ENCODE data around the gene ARAP2. TPM values are rescaled to one million over a fixed set of nuclear protein-coding genes. Genes with fewer than 3 reads are reported as not detected.

The ARAP2 gene
- total RNA-seq, 2 experiments from 2014 or later: 52.9 to 76.1 TPM

DNA sequence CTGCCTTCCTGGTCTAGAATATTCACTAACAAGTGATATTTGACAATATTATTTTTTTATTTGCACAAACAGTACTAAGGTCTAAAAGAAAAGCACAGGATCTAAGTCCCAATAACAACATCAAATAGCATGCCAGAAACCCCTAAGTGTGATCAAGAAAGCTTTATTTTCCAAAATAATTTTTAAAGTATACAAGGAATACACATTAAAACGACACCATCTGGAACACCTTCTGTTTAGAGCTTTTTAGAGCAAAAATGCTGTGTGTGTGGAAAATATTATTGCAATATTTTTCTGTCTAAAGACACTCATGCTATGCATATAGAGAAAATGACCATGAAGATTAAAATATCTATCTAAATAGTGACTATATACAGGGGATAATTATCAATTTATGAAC lies 103.1 kb downstream of the ARAP2 start:
- H3K36me3 Mint-ChIP-seq: peaks cover 51% of the 10 kb centered on the region
- no peak overlapping the region for H3K4me3 Mint-ChIP-seq
- ATAC-seq (no peak), DNase-seq (no peak)
- H3K27ac Mint-ChIP-seq: no peak overlapping the region
- CTCF ChIA-PET: no interaction called here
- no peaks in the 10 kb centered on the region for H3K9me3 Mint-ChIP-seq (ENCODE audit: low read depth)
- H3K27me3 Mint-ChIP-seq: no peaks in the 10 kb centered on the region
- peaks cover 2% of the 10 kb centered on the region for H3K4me1 Mint-ChIP-seq

DNA sequence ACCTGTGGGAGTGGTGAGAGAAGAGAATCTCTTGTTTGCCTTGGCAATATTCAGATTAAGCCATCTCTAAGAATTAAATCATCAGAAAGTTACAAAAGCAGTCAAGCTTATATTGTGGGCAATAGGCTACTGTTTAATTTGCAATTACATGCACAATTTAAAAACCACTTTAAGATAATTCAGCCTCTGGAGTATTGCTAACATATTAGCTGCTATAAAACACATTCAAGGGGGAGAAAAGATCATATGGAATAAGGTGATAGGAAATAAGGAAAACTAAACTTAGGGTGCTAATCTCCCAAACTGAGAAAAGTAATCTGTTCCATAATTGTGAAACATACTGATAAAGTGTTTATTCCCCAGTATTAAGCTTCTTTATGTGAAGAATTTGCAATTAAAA lies 103.9 kb downstream of the ARAP2 start:
- no peaks in the 10 kb centered on the region for H3K27me3 Mint-ChIP-seq
- H3K9me3 Mint-ChIP-seq (ENCODE audit: low read depth): no peaks in the 10 kb centered on the region
- CTCF ChIA-PET: no interaction called here
- no peak for DNase-seq
- peaks cover 44% of the 10 kb centered on the region for H3K36me3 Mint-ChIP-seq
- peaks cover 2% of the 10 kb centered on the region for H3K4me1 Mint-ChIP-seq
- H3K27ac Mint-ChIP-seq: no peak overlapping the region
- H3K4me3 Mint-ChIP-seq: no peak overlapping the region
- ATAC-seq: no peak

DNA sequence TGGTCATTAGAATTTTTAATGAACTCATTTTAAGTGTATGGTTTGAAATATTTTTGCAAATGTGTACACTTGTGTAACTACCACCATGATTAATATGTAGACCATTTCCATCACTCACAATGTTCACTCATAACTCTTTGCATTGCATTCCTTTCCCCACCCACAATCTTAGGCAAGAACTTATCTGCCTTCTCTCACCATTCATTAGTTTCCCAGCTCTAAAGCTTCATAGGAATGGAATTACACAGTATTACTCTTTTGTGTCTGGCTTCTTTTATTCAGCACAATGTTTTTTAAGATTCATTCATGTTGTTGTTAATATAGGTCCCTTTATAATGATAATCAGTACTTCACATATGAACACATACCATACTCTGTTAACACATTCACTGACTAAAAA lies 106.1 kb downstream of the ARAP2 start:
- DNase-seq (no peak), ATAC-seq (no peak)
- Mint-ChIP-seq H3K27me3 (no peaks in the 10 kb centered on the region), H3K4me3 (no peak overlapping the region), H3K27ac (no peak overlapping the region), H3K4me1 (peaks cover 2% of the 10 kb centered on the region), H3K36me3 (peaks cover 31% of the 10 kb centered on the region), H3K9me3 (ENCODE audit: low read depth) (no peaks in the 10 kb centered on the region)
- CTCF ChIA-PET: no interaction called here

DNA sequence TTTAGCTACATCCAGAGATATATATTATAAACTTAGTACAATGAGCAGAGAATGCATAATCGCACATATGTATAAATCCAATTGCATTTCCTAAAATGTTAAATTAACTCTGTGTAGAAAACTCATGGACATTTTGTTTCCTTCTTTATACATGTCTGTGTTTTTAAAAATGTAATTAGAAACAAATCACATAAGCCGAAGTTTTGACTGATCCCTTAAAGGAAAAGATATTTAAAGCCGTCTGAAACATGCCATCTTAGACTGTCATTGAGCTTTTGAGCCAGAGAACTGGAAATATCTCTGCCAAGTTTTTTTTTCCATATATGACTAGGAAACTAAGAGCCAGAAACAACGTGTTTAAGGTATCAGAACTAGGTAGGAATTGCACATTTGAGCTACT lies 107.0 kb downstream of the ARAP2 start:
- no peak for DNase-seq
- H3K27ac Mint-ChIP-seq: no peak overlapping the region

DNA sequence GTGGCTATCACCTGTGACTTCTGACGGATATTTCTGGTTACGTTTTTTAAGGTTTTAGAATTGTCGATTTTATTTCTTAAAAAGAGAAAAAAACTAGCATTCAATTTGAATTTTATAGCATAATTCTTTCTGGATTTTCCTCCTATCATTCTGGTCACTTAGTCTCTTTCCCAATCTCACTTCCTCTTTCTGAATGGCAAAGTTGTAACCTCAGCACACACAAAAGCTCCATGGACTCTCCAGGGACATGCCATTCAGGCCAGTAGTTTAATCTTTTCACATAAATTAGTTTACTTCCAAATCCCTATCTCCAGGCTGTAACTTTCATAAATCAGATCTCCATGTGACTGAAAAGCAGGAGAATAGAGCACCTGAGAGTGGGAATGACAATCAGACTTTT lies 110.7 kb downstream of the ARAP2 start:
- Mint-ChIP-seq H3K27ac (no peak overlapping the region), H3K36me3 (peaks cover 24% of the 10 kb centered on the region), H3K4me3 (no peak overlapping the region), H3K27me3 (no peaks in the 10 kb centered on the region), H3K4me1 (peaks cover 6% of the 10 kb centered on the region), H3K9me3 (ENCODE audit: low read depth) (no peaks in the 10 kb centered on the region)
- DNase-seq (no peak), ATAC-seq (no peak)
- CTCF ChIA-PET: interaction anchor here (1.3 kb wide), 1 partner anchor 19 kb away, joined by 3 read pairs; no protein-coding TSS in a partner anchor

More for the DNA sequence above, 107.0 kb downstream of the ARAP2 start:
- Mint-ChIP-seq H3K27me3 (no peaks in the 10 kb centered on the region), H3K4me3 (no peak overlapping the region), H3K9me3 (ENCODE audit: low read depth) (no peaks in the 10 kb centered on the region), H3K4me1 (peaks cover 1% of the 10 kb centered on the region), H3K36me3 (peaks cover 26% of the 10 kb centered on the region)
- ATAC-seq: no peak
- CTCF ChIA-PET: no interaction called here

DNA sequence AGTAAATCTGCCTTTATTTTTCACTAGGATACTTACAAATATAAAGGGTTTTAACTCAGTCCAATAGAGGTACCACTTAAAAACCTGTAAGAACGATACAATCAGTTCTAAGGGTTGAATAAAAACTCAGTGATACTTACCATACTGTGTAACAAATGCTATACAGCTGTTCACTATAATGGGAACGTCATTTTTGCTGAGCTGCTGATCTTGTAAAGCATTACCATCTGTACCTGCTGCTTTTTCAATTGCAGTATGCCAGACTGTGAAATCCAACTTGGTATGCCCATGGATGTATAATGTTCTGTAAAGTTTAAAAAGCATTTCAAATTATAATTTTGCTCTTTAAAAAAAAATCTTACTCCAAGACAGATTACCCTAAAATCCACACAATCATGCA lies 111.2 kb downstream of the ARAP2 start:
- Mint-ChIP-seq H3K9me3 (ENCODE audit: low read depth) (no peaks in the 10 kb centered on the region), H3K4me3 (no peak overlapping the region), H3K36me3 (peaks cover 20% of the 10 kb centered on the region), H3K27ac (no peak overlapping the region), H3K4me1 (peaks cover 6% of the 10 kb centered on the region), H3K27me3 (no peaks in the 10 kb centered on the region)
- no peak for ATAC-seq
- CTCF ChIA-PET: no interaction called here
- no peak for DNase-seq

DNA sequence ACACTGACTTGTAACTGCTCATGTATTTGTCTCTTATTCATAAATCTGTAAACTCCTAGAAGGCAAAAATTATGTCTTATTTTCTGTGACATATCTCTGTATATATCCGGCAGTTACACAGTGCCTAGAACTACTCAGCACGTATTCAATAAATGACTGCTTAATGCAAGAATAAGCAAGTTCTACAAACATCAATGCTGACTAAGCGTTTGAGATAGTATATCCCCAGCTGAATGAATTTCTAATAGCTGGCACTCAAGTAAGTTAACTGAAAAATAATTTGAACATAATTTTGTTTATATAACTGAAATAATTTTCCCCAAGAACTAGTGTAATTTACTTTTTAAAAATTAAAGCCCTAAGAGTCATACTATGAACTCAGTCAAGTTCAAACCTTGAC lies 113.7 kb downstream of the ARAP2 start:
- no peak overlapping the region for H3K4me3 Mint-ChIP-seq
- H3K27me3 Mint-ChIP-seq: no peaks in the 10 kb centered on the region
- H3K4me1 Mint-ChIP-seq: peaks cover 6% of the 10 kb centered on the region
- no peak for ATAC-seq
- H3K27ac Mint-ChIP-seq: no peak overlapping the region
- DNase-seq: no peak
- peaks cover 17% of the 10 kb centered on the region for H3K36me3 Mint-ChIP-seq
- H3K9me3 Mint-ChIP-seq (ENCODE audit: low read depth): no peaks in the 10 kb centered on the region
- CTCF ChIA-PET: no interaction called here

DNA sequence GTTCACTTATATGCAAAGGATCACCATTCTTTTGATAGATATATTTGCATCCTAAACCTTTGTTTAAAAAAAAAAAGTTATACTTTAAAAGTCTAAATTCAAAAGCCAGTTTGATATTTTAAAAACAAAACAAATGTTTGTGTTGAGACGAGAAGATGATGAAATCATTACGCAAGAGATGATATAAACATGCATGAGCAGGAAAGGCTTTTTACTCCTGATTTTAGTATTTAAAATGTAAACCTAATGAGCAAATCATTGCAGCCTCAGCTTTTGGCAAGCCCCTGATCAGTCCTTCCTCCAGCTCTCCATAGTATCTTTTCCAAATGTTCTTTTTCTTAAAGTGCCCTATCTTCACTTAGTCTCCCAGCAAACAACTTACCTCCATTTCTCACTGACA lies 115.6 kb downstream of the ARAP2 start:
- CTCF ChIA-PET: no interaction called here
- Mint-ChIP-seq H3K9me3 (ENCODE audit: low read depth) (no peaks in the 10 kb centered on the region), H3K27ac (no peak overlapping the region), H3K4me1 (peaks cover 6% of the 10 kb centered on the region), H3K4me3 (no peak overlapping the region), H3K27me3 (no peaks in the 10 kb centered on the region), H3K36me3 (peaks cover 31% of the 10 kb centered on the region)
- DNase-seq (no peak), ATAC-seq (no peak)

DNA sequence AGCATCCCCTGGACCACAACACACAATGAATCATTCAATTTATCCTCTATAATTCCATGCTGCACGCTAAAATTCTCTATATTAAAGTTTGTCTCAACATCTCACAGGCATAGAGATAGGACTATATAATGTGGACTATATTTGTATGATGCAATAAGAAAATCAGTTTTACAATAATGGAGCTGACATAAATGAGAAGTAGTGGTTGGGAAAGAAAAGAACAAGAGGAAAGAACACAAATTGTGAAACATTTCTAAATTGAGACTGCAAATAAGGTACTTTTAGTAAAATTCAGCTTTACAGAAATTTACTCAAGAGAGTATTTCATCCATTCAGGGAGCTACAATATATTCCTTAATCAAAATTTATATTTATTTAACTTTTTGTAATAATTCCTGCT lies 120.4 kb downstream of the ARAP2 start:
- H3K4me1 Mint-ChIP-seq: no peaks in the 10 kb centered on the region
- ATAC-seq: no peak
- H3K9me3 Mint-ChIP-seq (ENCODE audit: low read depth): peaks cover 4% of the 10 kb centered on the region
- peaks cover 41% of the 10 kb centered on the region for H3K36me3 Mint-ChIP-seq
- no peak for DNase-seq
- CTCF ChIA-PET: no interaction called here
- no peak overlapping the region for H3K27ac Mint-ChIP-seq
- H3K4me3 Mint-ChIP-seq: no peak overlapping the region
- no peaks in the 10 kb centered on the region for H3K27me3 Mint-ChIP-seq

DNA sequence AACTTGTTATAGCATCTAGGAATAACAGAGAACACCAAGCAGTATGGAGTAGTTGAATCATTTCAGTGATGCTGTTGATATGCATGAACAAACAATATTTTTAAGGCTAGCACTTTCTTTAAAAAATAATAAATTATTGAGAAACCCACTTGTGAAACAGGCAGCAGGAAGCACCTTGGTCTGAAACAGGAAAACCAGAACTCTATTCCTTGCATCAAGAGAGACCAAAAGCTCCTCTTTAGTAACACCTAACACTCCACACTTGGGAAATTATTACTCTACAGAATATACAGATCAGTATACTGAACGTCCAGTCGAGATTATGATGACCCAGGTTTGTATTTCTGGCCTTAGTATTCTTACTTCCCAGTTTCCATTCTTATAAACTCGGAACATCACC lies 129.0 kb downstream of the ARAP2 start:
- no peak overlapping the region for H3K4me3 Mint-ChIP-seq
- H3K36me3 Mint-ChIP-seq: peaks cover 32% of the 10 kb centered on the region
- H3K27ac Mint-ChIP-seq: no peak overlapping the region
- no peaks in the 10 kb centered on the region for H3K27me3 Mint-ChIP-seq
- H3K9me3 Mint-ChIP-seq (ENCODE audit: low read depth): no peaks in the 10 kb centered on the region
- H3K4me1 Mint-ChIP-seq: peaks cover 5% of the 10 kb centered on the region
- CTCF ChIA-PET: no interaction called here
- DNase-seq: no peak
- ATAC-seq: no peak

DNA sequence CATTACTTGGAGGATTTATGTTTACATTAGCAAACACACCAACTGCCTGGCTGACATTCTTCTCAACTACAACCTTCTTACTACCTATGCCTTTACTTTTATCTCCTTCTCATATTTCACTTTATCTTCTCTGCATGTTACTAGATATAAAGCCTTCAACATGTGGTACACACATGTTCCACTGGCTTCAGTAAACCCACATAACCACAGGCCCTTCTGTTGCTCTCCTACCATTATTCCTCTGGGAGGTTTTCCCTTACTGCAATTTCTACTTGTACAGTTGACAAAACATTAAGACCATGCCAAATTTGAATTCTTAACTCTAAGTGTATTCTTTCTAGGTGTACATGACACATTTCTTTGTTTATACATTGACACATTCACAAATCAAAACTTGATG lies 133.1 kb downstream of the ARAP2 start:
- CTCF ChIA-PET: no interaction called here
- Mint-ChIP-seq H3K27ac (no peak overlapping the region), H3K27me3 (no peaks in the 10 kb centered on the region), H3K4me3 (no peak overlapping the region), H3K36me3 (peaks cover 23% of the 10 kb centered on the region), H3K9me3 (ENCODE audit: low read depth) (no peaks in the 10 kb centered on the region), H3K4me1 (peaks cover 5% of the 10 kb centered on the region)
- ATAC-seq (no peak), DNase-seq (no peak)

DNA sequence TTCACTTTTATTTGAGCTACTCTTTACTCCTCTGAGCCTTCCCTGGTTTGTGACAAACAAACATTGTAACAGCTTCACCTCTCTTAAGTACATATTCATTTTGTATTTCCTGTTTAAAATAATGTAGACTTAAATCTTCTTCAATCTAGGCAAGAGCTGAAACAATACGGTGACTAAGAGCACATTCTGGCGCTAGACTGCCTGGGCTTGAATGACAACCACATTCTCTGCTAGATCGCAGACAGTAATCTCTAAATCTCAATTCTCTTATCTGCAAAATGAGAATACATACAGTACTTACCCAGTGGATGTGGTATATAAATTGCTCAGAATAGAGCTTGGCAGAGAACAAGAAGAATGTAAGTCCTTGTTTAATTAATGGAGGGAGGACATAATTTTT lies 144.8 kb downstream of the ARAP2 start:
- H3K4me1 Mint-ChIP-seq: no peaks in the 10 kb centered on the region
- H3K27ac Mint-ChIP-seq: no peak overlapping the region
- no peaks in the 10 kb centered on the region for H3K27me3 Mint-ChIP-seq
- CTCF ChIA-PET: no interaction called here
- DNase-seq (no peak), ATAC-seq (no peak)
- H3K9me3 Mint-ChIP-seq (ENCODE audit: low read depth): peaks cover 6% of the 10 kb centered on the region
- H3K4me3 Mint-ChIP-seq: no peak overlapping the region
- H3K36me3 Mint-ChIP-seq: peaks cover 34% of the 10 kb centered on the region

DNA sequence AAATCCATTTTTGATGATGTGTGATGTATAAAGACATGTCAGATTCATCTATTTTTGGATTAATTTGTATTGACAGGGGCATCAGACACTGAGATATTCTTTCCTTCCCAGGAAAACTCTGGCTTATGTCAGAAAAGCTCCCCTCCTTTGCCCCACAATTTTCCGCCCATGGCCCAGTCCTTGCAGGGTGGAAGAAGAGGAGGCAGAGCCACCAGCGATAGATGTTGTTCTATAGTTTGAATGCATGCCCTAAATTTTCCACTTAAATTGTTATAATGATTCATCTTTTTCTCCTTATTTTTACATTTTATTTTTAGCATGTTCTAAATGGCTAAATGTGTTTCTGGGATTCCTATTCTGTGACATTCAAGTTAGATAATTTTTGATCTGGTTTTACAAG lies 149.3 kb downstream of the ARAP2 start:
- DNase-seq (no peak), ATAC-seq (no peak)
- Mint-ChIP-seq H3K4me1 (no peaks in the 10 kb centered on the region), H3K36me3 (peaks cover 31% of the 10 kb centered on the region), H3K27me3 (no peaks in the 10 kb centered on the region), H3K9me3 (ENCODE audit: low read depth) (no peaks in the 10 kb centered on the region), H3K4me3 (no peak overlapping the region), H3K27ac (no peak overlapping the region)
- CTCF ChIA-PET: no interaction called here

DNA sequence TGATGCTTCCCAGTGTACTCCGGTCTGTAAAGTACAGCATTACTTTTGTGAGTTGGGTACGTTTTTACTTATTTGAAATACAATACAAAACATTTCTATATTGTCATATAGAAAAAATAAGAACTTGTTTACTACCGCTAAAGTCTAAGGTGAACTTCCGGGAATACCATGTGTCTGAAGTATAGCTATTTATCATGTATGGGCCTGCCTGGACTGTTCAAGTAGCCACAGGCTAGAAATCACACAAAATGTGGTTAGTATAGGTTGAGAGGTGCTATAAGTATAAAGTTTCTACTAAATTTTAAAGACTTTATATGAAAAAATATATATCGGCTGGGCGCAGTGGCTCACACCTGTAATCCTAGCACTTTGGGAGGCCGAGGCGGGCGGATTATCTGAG lies 152.3 kb downstream of the ARAP2 start:
- H3K4me1 Mint-ChIP-seq: no peaks in the 10 kb centered on the region
- H3K9me3 Mint-ChIP-seq (ENCODE audit: low read depth): no peaks in the 10 kb centered on the region
- H3K36me3 Mint-ChIP-seq: peaks cover 26% of the 10 kb centered on the region
- H3K4me3 Mint-ChIP-seq: no peak overlapping the region
- no peak overlapping the region for H3K27ac Mint-ChIP-seq
- CTCF ChIA-PET: no interaction called here
- no peak for DNase-seq
- H3K27me3 Mint-ChIP-seq: no peaks in the 10 kb centered on the region
- no peak for ATAC-seq

DNA sequence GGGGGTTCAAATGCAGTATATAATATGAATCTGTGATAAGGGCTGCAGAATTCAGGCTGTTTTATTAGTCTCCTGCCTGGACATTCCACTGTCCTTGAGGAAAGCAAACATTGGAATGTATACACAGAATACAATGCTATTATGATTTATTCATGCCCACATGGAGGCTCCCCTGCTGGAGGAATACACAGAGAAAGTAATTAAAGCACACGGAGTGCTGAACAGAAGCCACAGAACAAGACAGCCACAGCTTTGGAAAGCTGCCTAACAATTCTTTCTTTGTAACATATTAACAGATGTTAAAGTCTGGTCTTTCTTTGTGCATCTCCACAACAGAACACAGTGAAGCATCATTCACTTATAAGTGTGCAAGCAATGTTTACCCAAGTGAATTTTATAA lies 155.8 kb downstream of the ARAP2 start:
- H3K27me3 Mint-ChIP-seq: no peaks in the 10 kb centered on the region
- peaks cover 10% of the 10 kb centered on the region for H3K4me1 Mint-ChIP-seq
- ATAC-seq (no peak), DNase-seq (no peak)
- no peak overlapping the region for H3K27ac Mint-ChIP-seq
- no peaks in the 10 kb centered on the region for H3K9me3 Mint-ChIP-seq (ENCODE audit: low read depth)
- CTCF ChIA-PET: no interaction called here
- H3K36me3 Mint-ChIP-seq: peaks cover 24% of the 10 kb centered on the region
- H3K4me3 Mint-ChIP-seq: no peak overlapping the region

All from activated CD8-positive, alpha-beta memory T cell treated with anti-CD3 and anti-CD28 coated beads, Interleukin-2, amount 10 ng/mL, durations not matched to agents 7 days and 5 days (primary cell).